Stimulated activated naive B cell treated with anti-CD40 and anti-IgM and Interleukin-4, amounts not matched to agents 10 μg/mL and 1 μg/mL and 100 μg/mL, for 72 hours (primary cell): ENCODE results near the gene C10orf62.
A peak's percentile ranks its signal among the peaks of the same experiment; 100 is the strongest.
"Not testable (repeated sequence)": the region's sequence is repeated elsewhere in the genome, so short reads cannot be mapped to it uniquely, and the experiment has no call there.

Source experiments
- ATAC-seq, 2 donors: fragments of 150-1000 bp; cut with Tn5 transposase; replicated peaks; 2 replicates each; pipeline ENCODE4 v1.10.0; 2021; ENCODE audit warnings: moderate library complexity in 1 of 2
- DNase-seq: peaks from one replicate; pipeline ENCODE4 v3.0.0; 2021
- H3K27ac Mint-ChIP-seq: one replicate; pipeline ENCODE4 v1.8.0; 2022; ENCODE audit warnings: mild to moderate bottlenecking, mixed read lengths
- H3K27me3 Mint-ChIP-seq, 2 donors: one replicate each; pipeline ENCODE4 v1.8.0; 2022; ENCODE audit warnings: mixed read lengths in 2 of 2
- H3K36me3 Mint-ChIP-seq, 2 donors: one replicate each; pipeline ENCODE4 v1.8.0; 2022; ENCODE audit warnings: mixed read lengths in 2 of 2, mild to moderate bottlenecking in 1 of 2
- H3K4me1 Mint-ChIP-seq, 2 donors: one replicate each; pipeline ENCODE4 v1.8.0; 2022; ENCODE audit warnings: mixed read lengths in 2 of 2, mild to moderate bottlenecking in 1 of 2
- H3K4me3 Mint-ChIP-seq, 2 donors: one replicate each; pipeline ENCODE4 v1.8.0; 2022; ENCODE audit warnings: mild to moderate bottlenecking in 2 of 2, mixed read lengths in 2 of 2, moderate library complexity in 1 of 2
- H3K9me3 Mint-ChIP-seq, 2 donors: one replicate each; pipeline ENCODE4 v1.8.0; 2022; ENCODE audit warnings: mixed read lengths in 2 of 2, mild to moderate bottlenecking in 1 of 2

Gene C10orf62

DNA sequence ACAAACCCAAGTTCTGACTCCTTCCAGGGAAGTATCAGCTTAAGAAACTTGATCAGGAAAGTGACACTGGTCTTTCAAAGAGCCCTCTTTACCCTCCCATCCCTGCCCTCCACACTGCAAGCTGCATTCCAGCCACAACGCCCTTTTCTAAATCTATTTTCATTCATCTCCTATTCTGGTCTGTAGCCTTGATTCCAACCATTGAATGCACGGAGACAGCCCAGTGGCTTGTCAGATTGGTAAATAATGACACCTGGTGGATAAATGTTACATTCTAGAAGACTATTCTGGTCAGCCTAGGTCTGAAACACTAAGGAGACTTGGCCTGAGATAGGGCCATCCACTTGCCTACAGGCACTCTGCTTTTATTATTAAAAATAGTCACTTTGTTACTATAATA is 22.9 kb downstream of the C10orf62 start:
- no peak overlapping the region for H3K27ac Mint-ChIP-seq
- no peak overlapping the region for H3K4me3 Mint-ChIP-seq
- H3K4me1 Mint-ChIP-seq = no peaks in the 10 kb centered on the region
- no peaks in the 10 kb centered on the region for H3K27me3 Mint-ChIP-seq
- no peak for DNase-seq
- no peaks in the 10 kb centered on the region for H3K36me3 Mint-ChIP-seq
- peak in 1 of 2 donors; percentile 33 for ATAC-seq
- no peaks in the 10 kb centered on the region for H3K9me3 Mint-ChIP-seq

- Mint-ChIP-seq H3K27me3 (no peaks in the 10 kb centered on the region), H3K9me3 (no peaks in the 10 kb centered on the region), H3K27ac (no peak overlapping the region), H3K36me3 (no peaks in the 10 kb centered on the region), H3K4me3 (no peak overlapping the region), H3K4me1 (no peaks in the 10 kb centered on the region)
- ATAC-seq (no peak), DNase-seq (no peak)
Observed at GRCh38 chr10:97618285-97618684, 28.8 kb downstream of the C10orf62 start.

DNA sequence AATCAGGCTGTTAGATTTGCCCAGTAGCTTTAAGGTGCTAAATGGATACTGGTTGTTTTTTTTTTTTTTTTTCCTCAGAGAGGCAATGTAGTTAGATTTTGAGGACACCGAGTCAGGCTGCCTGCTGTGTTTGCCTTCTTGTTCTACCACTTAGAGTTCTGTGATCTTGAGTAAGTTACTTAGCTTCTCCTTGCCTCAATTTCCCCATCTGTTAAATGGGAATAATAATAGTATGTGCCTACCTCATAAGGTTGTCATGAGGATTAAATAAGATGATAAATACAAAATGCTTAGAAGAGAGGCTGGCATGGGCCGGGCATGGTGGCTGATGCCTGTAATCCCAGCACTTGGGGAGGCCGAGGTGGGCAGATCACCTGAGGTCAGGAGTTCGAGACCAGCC is 29.2 kb downstream of the C10orf62 start:
- Mint-ChIP-seq H3K36me3 (no peaks in the 10 kb centered on the region), H3K27me3 (no peaks in the 10 kb centered on the region), H3K27ac (no peak overlapping the region), H3K9me3 (no peaks in the 10 kb centered on the region), H3K4me1 (no peaks in the 10 kb centered on the region), H3K4me3 (no peak overlapping the region)
- no peak for ATAC-seq
- no peak for DNase-seq

DNA sequence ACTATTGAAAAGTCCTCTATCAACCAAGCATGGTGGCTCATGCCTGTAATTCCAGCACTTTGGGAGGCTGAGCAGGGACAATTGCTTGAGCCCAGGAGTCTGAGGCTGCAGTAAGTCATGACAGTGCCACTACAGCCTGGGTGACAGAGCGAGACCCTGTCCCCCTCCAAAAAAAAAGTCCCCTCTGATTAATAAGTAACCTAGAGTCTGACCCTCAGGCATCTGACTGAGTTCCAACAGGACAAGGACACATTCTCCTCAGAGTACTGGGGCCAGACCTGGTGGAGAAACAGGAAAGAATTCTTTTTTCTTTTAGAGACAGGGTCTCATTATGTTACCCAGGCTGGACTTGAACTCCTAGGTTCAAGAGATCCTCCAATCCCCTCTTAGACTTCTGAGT is 33.8 kb downstream of the C10orf62 start:
- no peaks in the 10 kb centered on the region for H3K4me1 Mint-ChIP-seq
- no peaks in the 10 kb centered on the region for H3K9me3 Mint-ChIP-seq
- no peak overlapping the region for H3K4me3 Mint-ChIP-seq
- no peaks in the 10 kb centered on the region for H3K36me3 Mint-ChIP-seq
- ATAC-seq (no peak), DNase-seq (no peak)
- no peak overlapping the region for H3K27ac Mint-ChIP-seq
- H3K27me3 Mint-ChIP-seq = no peaks in the 10 kb centered on the region

DNA sequence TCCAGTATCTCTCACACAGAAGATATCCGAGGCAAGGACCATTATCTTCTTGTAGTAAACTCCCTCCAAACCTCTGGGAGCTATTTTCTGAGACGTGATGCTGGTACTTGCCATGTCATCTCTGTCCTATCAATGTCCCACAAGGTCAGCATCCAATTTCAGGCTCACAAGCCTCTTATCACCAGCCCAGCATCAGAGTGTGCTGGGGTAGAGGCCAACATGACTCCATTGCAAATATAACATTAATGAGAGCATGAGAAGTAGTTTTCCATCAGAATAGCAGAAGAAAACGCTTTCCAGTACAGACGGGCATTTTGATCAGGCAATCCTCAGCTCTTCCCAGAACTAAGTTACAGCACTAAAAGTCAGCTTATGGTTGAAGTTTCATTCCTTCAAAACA is 38.2 kb downstream of the C10orf62 start:
- Mint-ChIP-seq H3K27ac (no peak overlapping the region), H3K36me3 (no peaks in the 10 kb centered on the region), H3K9me3 (no peaks in the 10 kb centered on the region), H3K4me1 (peaks cover under 1 to 2% of the 10 kb centered on the region in 2 donors), H3K27me3 (no peaks in the 10 kb centered on the region), H3K4me3 (no peak overlapping the region)
- DNase-seq (no peak), ATAC-seq (no peak)

- H3K36me3 Mint-ChIP-seq = peaks cover under 1 to 4% of the 10 kb centered on the region in 2 donors
- H3K27ac Mint-ChIP-seq = no peak overlapping the region
- H3K27me3 Mint-ChIP-seq = peaks cover 0 to 2% of the 10 kb centered on the region in 2 donors
- no peak for DNase-seq
- peaks cover 5 to 7% of the 10 kb centered on the region in 2 donors for H3K4me1 Mint-ChIP-seq
- no peaks in the 10 kb centered on the region for H3K9me3 Mint-ChIP-seq
- H3K4me3 Mint-ChIP-seq = no peak overlapping the region
- ATAC-seq = no peak
Observed at GRCh38 chr10:97628228-97628627, 38.7 kb downstream of the C10orf62 start.

GRCh38 chr10:97629289-97629688 is 39.8 kb downstream of the C10orf62 start:
- ATAC-seq = no peak
- H3K36me3 Mint-ChIP-seq = peaks cover 2 to 6% of the 10 kb centered on the region in 2 donors

DNA sequence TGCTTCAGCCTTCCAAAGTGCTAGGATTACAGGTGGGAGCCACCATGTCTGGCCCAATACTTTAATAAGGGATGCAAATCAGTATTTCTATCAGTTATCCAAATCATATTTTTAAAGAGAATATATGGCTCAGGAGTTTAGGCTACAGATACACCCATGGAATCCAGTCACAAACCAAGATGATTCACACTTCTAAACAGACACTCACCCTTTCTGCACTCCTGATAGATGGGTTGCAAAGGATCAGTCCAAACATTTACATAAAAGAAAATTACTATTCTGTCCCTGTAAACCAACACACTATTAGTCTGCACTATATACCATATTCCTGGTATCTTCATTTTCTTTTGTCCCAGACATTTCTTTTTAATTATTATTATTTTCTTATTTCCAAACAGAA is 41.6 kb downstream of the C10orf62 start:
- peaks cover 0 to 4% of the 10 kb centered on the region in 2 donors for H3K27me3 Mint-ChIP-seq
- DNase-seq (no peak), ATAC-seq (no peak)
- H3K4me1 Mint-ChIP-seq = peaks cover 10 to 16% of the 10 kb centered on the region in 2 donors
- no peaks in the 10 kb centered on the region for H3K9me3 Mint-ChIP-seq
- no peak overlapping the region for H3K27ac Mint-ChIP-seq
- no peak overlapping the region for H3K4me3 Mint-ChIP-seq
- H3K36me3 Mint-ChIP-seq = peaks cover 2 to 6% of the 10 kb centered on the region in 2 donors

More at GRCh38 chr10:97629289-97629688, 39.8 kb downstream of the C10orf62 start:
- peak overlapping the region; percentile 47 for H3K27ac Mint-ChIP-seq
- H3K4me3 Mint-ChIP-seq = no peak overlapping the region
- peaks cover 10 to 16% of the 10 kb centered on the region in 2 donors for H3K4me1 Mint-ChIP-seq
- peaks cover 0 to 4% of the 10 kb centered on the region in 2 donors for H3K27me3 Mint-ChIP-seq
- H3K9me3 Mint-ChIP-seq = no peaks in the 10 kb centered on the region
- no peak for DNase-seq

DNA sequence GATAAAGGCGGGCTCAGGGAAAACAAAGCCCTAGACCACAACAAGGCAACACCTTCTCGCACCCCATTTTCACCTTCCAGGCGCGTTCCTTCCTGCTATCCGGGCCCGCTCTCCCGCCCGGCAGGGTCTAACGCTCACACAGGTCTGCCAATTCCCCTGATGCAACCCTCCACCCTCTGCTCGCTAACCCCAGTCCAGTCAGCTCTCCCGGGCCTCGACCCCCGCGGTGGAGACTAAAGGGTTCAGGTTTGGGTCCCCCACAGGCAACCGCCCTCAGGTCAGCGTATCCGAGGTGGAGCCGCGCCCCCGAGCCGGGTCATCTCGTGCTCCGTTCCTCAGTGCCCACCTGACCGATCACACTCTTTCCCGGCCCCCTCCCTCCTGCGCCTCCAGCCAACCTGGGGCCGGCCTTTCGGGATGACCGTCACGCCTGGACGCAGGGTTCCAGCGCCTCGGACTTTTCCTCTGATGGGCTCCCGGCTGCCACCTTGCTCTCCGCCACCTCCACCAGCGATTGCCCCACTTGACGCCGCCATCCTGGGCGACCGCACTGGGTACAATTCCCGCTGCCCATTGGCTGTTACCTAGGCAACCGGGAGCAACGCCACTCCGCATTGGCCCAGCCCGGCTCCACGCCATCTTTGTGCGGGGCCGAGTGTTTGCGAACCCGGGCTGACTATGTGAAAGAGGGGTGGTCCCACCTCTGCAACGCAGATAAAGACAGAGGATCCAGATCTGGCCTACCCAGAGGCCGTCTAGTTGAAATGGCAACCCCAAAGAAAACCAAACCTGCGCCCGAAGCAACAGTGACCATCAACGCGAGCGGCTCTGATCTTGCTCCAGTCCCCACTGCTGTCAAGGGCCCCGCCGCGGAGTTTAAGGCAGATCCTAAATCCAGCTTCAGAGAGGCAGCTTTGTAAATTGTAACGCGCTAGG is 43.7 kb downstream of the C10orf62 start, which contains the start of gene MORN4:
MORN4 (minus strand) TSS at position 552 of the 936 bp plus-strand sequence. CDS start 13,847 bp downstream, outside the sequence.
- Mint-ChIP-seq H3K4me1 (peaks cover 10 to 16% of the 10 kb centered on the region in 2 donors), H3K9me3 (no peaks in the 10 kb centered on the region), H3K27me3 (peaks cover 0 to 4% of the 10 kb centered on the region in 2 donors), H3K36me3 (peaks cover 2 to 6% of the 10 kb centered on the region in 2 donors), H3K27ac (peak within 1 kb of the TSS; percentile 93), H3K4me3 (peak within 1 kb of the TSS; percentile 93 to 97)
- DNase-seq (peak; percentile 88), ATAC-seq (peak; percentile 99 to 100)

DNA sequence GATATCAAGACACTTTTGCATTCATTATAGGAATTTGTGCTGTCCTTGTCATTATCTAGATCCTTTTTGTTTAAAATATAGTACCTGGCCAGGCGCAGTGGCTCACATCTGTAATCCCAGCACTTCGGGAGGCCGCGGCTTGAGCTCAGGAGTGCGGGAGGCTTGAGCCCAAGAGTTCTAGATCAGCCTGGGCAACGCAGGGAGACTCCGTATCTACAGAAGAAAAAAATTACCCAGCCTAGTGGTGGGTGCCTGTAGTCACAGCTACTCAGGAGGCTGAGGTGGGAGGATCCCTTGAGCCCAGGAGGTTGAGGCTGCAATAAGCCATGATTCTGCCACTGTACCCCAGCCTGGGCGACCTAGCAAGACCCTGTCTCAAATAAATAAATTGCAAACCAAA is 44.4 kb downstream of the C10orf62 start:
- Mint-ChIP-seq H3K9me3 (no peaks in the 10 kb centered on the region), H3K27me3 (peaks cover 0 to 4% of the 10 kb centered on the region in 2 donors), H3K4me1 (peaks cover 10 to 16% of the 10 kb centered on the region in 2 donors), H3K27ac (peak overlapping the region; percentile 54), H3K36me3 (peaks cover 2 to 6% of the 10 kb centered on the region in 2 donors), H3K4me3 (peak overlapping the region; percentile 93 to 97)
- ATAC-seq (peak in 1 of 2 donors; percentile 52), DNase-seq (peak; percentile 5)

- Mint-ChIP-seq H3K9me3 (peaks cover 0 to 2% of the 10 kb centered on the region in 2 donors), H3K27me3 (peaks cover 0 to 4% of the 10 kb centered on the region in 2 donors), H3K27ac (no peak overlapping the region), H3K4me3 (no peak overlapping the region), H3K4me1 (peaks cover 13 to 20% of the 10 kb centered on the region in 2 donors), H3K36me3 (peaks cover 2 to 6% of the 10 kb centered on the region in 2 donors)
- ATAC-seq = no peak
- no peak for DNase-seq
Observed at GRCh38 chr10:97635577-97635976, 46.1 kb downstream of the C10orf62 start.

GRCh38 chr10:97639090-97639489 is 49.6 kb downstream of the C10orf62 start:
- H3K4me1 Mint-ChIP-seq = peaks cover 11 to 24% of the 10 kb centered on the region in 2 donors
- H3K36me3 Mint-ChIP-seq = peaks cover 6 to 13% of the 10 kb centered on the region in 2 donors
- H3K4me3 Mint-ChIP-seq, H3K9me3 Mint-ChIP-seq, ATAC-seq, H3K27ac Mint-ChIP-seq, H3K27me3 Mint-ChIP-seq, DNase-seq: not testable (repeated sequence)

DNA sequence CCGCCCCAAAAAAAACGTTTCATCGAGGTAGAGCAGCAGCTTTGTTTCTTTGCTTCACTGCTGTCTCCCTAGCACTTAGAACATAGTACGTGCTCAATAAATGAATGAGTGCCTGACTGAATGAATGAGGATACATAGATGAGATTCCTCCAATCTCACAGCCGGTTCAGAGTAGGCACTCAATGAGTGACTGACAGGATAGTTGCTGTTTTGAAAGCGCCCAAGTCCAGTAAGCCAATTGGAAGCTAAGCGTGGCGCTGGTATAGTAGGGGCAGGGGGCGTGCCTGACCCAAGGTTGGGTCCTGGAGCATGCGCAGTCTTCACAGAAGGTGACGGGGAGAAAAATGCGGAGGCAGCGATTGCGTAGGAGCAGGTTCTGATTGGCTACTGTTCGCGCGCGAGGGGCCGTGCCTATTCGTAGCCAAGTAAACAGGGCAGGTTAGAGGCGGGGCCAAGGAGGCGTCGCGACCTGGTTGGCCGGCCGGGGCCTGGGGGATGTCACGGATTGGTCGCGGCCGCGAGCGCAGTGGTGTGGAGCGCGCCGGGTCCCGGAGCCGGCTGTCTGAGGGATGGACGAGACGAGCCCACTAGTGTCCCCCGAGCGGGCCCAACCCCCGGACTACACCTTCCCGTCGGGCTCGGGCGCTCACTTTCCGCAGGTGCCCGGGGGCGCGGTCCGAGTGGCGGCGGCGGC is 50.8 kb downstream of the C10orf62 start, which contains the start of gene PI4K2A:
PI4K2A (plus strand) TSS at position 498 of the 694 bp plus-strand sequence; CDS start at position 570, 72 bp downstream.
- peaks cover 11 to 30% of the 10 kb centered on the region in 2 donors for H3K4me1 Mint-ChIP-seq
- H3K36me3 Mint-ChIP-seq = peaks cover 13 to 22% of the 10 kb centered on the region in 2 donors
- DNase-seq = peak; percentile 99
- peak within 1 kb of the TSS; percentile 90 to 96 for H3K4me3 Mint-ChIP-seq
- no peaks in the 10 kb centered on the region for H3K27me3 Mint-ChIP-seq
- ATAC-seq = peak; percentile 96 to 98
- H3K9me3 Mint-ChIP-seq = peaks cover 0 to 2% of the 10 kb centered on the region in 2 donors
- peak within 1 kb of the TSS; percentile 96 for H3K27ac Mint-ChIP-seq
